K562 (cell line): ENCODE results near the gene ERP27. TPM values are rescaled to one million over a fixed set of nuclear protein-coding genes. Genes with fewer than 3 reads are reported as not detected.

Experiments used
- ATAC-seq: fragments of 200-7000 bp; cut with Tn5 transposase; 3 replicates; pipeline ENCODE4 v1.9.1; 2020; ENCODE audit warnings: moderate library complexity
- BruUV-seq: library from RNA; stranded (reverse); fragments of 400-500 nt; replicated peaks from 2 replicates; lab custom pipeline; 2021; lab: Mats Ljungman, UMichigan
- CTCF ChIA-PET: fragments of 300-600 bp; formaldehyde crosslinking; extraction: SDS; loops from one replicate; lab custom pipeline; 2021; ENCODE audit warnings: low intra/inter-chr PET ratio; lab: Yijun Ruan, JAX
- POLR2A ChIA-PET: fragments of 300-600, 350-650 bp; sonication (Branson Sonifier 250); formaldehyde crosslinking; extraction: SDS; loops from one replicate; lab custom pipeline; 2021; ENCODE audit warnings: antibody characterized with exemption, inconsistent platforms; lab: Yijun Ruan, JAX
- DNase-seq, 4 experiments: peaks; one replicate each; pipeline versions ENCODE4 v3.0.0 to v3.0.0-alpha.2; 2011 to 2018; ENCODE audit warnings: low spot score in 3 of 4, mixed read lengths in 3 of 4; ENCODE audit errors: extremely low read depth in 1 of 4
- FAIRE-seq: peaks from 2 replicates; lab custom pipeline; 2011; peaks lifted over from hg19 to GRCh38; lab: Jason Lieb, UNC
- H2AFZ ChIP-seq: 2 replicates; pipeline ENCODE4 v1.6.0; 2011; ENCODE audit warnings: low read depth, low read length, control low read depth, inconsistent platforms
- H3K27ac ChIP-seq: fragments of 200-600 bp; 3 replicates; pipeline ENCODE4 v1.8.0; 2011; ENCODE audit warnings: low read depth, mild to moderate bottlenecking, control low read depth, inconsistent platforms, low read length, moderate library complexity, mixed read lengths; ENCODE audit errors: extremely low read depth
- H3K27me3 ChIP-seq, 2 experiments: fragments of 300-600 bp in 1 of 2; 2 replicates in 1 of 2; 3 replicates in 1 of 2; pipeline versions ENCODE4 v1.6.0 to v1.8.0; 2011; ENCODE audit warnings: inconsistent platforms in 2 of 2, low read length in 2 of 2, mild to moderate bottlenecking in 1 of 2, mixed read lengths in 1 of 2, moderate library complexity in 1 of 2; ENCODE audit not compliant: control insufficient read depth in 2 of 2, insufficient read depth in 2 of 2
- H3K36me3 ChIP-seq: fragments of 300-600 bp; 3 replicates; pipeline ENCODE4 v1.8.0; 2011; ENCODE audit warnings: mild to moderate bottlenecking, low read length, inconsistent platforms; ENCODE audit not compliant: control insufficient read depth, insufficient read depth
- H3K4me1 ChIP-seq, 2 experiments: fragments of 200-600 bp in 1 of 2; replicated peaks in 1 of 2; 2 replicates in 1 of 2; 3 replicates in 1 of 2; pipeline versions ENCODE4 v1.5.1 to v1.8.0; 2011; ENCODE audit warnings: inconsistent platforms in 2 of 2, low read length in 2 of 2, mild to moderate bottlenecking in 1 of 2, mixed read lengths in 1 of 2, moderate library complexity in 1 of 2; ENCODE audit not compliant: control insufficient read depth in 2 of 2, insufficient read depth in 2 of 2
- H3K4me2 ChIP-seq: 2 replicates; pipeline ENCODE4 v1.6.1; 2011; ENCODE audit warnings: low read length, control low read depth, inconsistent platforms, mixed read lengths; ENCODE audit not compliant: insufficient read depth
- H3K4me3 ChIP-seq: fragments of 200-600 bp; sonication (generic), shearing (Covaris generic); 2 replicates; pipeline ENCODE4 v1.5.1; 2016; ENCODE audit warnings: control low read depth, inconsistent platforms
- H3K79me2 ChIP-seq: fragments of 200-600 bp; 3 replicates; pipeline ENCODE4 v1.8.0; 2011; ENCODE audit warnings: low read length, inconsistent platforms; ENCODE audit not compliant: control insufficient read depth, insufficient read depth
- H3K9ac ChIP-seq, 2 experiments: 2 replicates each; pipeline versions ENCODE4 v1.6.0 to v1.6.1; 2011; ENCODE audit warnings: low read depth in 2 of 2, low read length in 2 of 2, control low read depth in 1 of 2, inconsistent platforms in 1 of 2, mild to moderate bottlenecking in 1 of 2, mixed read lengths in 1 of 2; ENCODE audit not compliant: insufficient read depth in 1 of 2
- H3K9me1 ChIP-seq: one replicate; pipeline ENCODE4 v1.6.0; 2011; ENCODE audit warnings: inconsistent platforms, mild to moderate bottlenecking, low read length, moderate library complexity; ENCODE audit not compliant: control insufficient read depth, insufficient read depth
- H3K9me3 ChIP-seq: replicated peaks from 2 replicates; pipeline ENCODE4 v1.5.1; 2011; ENCODE audit warnings: low read depth, low read length, inconsistent platforms; ENCODE audit not compliant: control insufficient read depth, insufficient read depth
- H4K20me1 ChIP-seq: replicated peaks from 2 replicates; pipeline ENCODE4 v1.6.1; 2011; ENCODE audit warnings: low read length, inconsistent platforms, mixed read lengths; ENCODE audit not compliant: control insufficient read depth, insufficient read depth
- BDP1 ChIP-seq: IDR thresholded peaks from 3 replicates; pipeline ENCODE4 v1.6.1; 2011; ENCODE audit not compliant: insufficient read length, insufficient read depth
- RBM17 ChIP-seq: fragments of 200-400 bp; formaldehyde crosslinking; IDR thresholded peaks from 2 replicates; pipeline ENCODE4 v1.6.1; 2017; ENCODE audit warnings: low read depth, mild to moderate bottlenecking, low read length, borderline replicate concordance
- TCFL5 ChIP-seq: fragments of 250-450 bp; sonication (Bioruptor Pico); conservative IDR thresholded peaks from 2 replicates; pipeline ENCODE4 v1.6.1; 2021; ENCODE audit warnings: mild to moderate bottlenecking, moderate library complexity, matching md5 sums
- WGBS: fragments of 100-300 bp; shearing (Covaris generic); methylation state at CpG from one replicate; pipeline ENCODE4 v1.1.6; 2016; ENCODE audit warnings: low coverage, mixed read lengths; ENCODE audit not compliant: insufficient coverage; ENCODE audit errors: missing lambda C conversion rate; 5-methylcytosine and 5-hydroxymethylcytosine counted together
- in situ Hi-C: fragments of 300-500 bp; cut with MboI; formaldehyde crosslinking; loops from 4 replicates; pipeline ENCODE4 v1.15.0; 2018; ENCODE audit warnings: inconsistent platforms, mixed read lengths
- intact Hi-C: fragments of 100-400 bp; cut with micrococcal nuclease; formaldehyde crosslinking; loops from 2 replicates; pipeline ENCODE4 v1.14.2; 2022
- polyA plus RNA-seq, 8 experiments: library from polyadenylated mRNA; depleted of rRNA in 4 of 8; stranded (reverse) in 5 of 8; unstranded in 3 of 8; fragments of >200 nt; fragmentation: Nextera tagmentation in 2 of 8; fragmentation: Illumina TruSeq in 1 of 8; extraction: Ambion mirVana in 2 of 8; extraction: Trizol in 1 of 8; gene quantifications; 2 replicates each; pipeline versions ENCODE4 v1.2.1 to v1.2.3, GENCODE V29; 2011 to 2014; ENCODE audit warnings: inconsistent platforms in 1 of 8, missing spikeins in 1 of 8
- total RNA-seq, 7 experiments: library from RNA; depleted of rRNA in 6 of 7; stranded (reverse); fragments of >200 nt in 6 of 7; fragmentation: Illumina TruSeq in 2 of 7; extraction: Trizol in 2 of 7; gene quantifications; 2 replicates each; pipeline versions ENCODE4 v1.2.1 to v1.2.3, GENCODE V29; 2011 to 2021; ENCODE audit warnings: low replicate concordance in 1 of 7
- TF ChIP-seq, protein P1 (sequence below): fragments of 450-650 bp; formaldehyde crosslinking; IDR thresholded peaks from 2 replicates; pipeline ENCODE4 v1.4.0; 2020; ENCODE audit warnings: mild to moderate bottlenecking, moderate library complexity
- TF ChIP-seq, protein P2 (sequence below): fragments of 200-600 bp; sonication (generic); IDR thresholded peaks from one replicate; pipeline ENCODE4 v1.6.1; 2012; ENCODE audit warnings: mild to moderate bottlenecking, low read depth, low read length, inconsistent platforms

The ERP27 gene
- total and polyA plus RNA-seq, 9 of the 15 experiments (the other 6 are each of a cell fraction or from before 2014, with no cell fraction given) = 0.07 to 0.27 (median 0.11) TPM; not detected in 6

DNA sequence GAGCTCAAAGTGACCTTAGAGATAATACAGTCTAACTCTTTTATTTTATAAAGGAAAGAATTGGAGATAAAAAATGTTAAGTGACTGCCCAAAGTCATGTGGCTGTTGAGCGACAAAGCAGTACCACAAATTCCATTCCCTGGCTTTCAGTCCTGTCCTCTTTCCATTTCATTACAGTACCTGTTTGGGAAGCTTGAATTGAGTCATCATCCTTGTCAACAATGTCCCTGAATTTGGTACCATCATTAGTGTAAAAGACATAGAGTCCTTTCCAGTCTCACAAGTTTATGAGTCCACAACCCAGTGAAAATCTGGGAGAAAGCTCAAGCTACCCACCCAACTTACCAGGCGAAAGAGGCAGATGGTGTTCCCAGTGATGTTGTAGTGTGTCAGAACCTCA lies 3.8 kb downstream of the ERP27 start (continued):
- TF ChIP-seq, protein P1, sequence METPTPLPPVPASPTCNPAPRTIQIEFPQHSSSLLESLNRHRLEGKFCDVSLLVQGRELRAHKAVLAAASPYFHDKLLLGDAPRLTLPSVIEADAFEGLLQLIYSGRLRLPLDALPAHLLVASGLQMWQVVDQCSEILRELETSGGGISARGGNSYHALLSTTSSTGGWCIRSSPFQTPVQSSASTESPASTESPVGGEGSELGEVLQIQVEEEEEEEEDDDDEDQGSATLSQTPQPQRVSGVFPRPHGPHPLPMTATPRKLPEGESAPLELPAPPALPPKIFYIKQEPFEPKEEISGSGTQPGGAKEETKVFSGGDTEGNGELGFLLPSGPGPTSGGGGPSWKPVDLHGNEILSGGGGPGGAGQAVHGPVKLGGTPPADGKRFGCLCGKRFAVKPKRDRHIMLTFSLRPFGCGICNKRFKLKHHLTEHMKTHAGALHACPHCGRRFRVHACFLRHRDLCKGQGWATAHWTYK (CRISPR knock-in tag) = no peak

DNA sequence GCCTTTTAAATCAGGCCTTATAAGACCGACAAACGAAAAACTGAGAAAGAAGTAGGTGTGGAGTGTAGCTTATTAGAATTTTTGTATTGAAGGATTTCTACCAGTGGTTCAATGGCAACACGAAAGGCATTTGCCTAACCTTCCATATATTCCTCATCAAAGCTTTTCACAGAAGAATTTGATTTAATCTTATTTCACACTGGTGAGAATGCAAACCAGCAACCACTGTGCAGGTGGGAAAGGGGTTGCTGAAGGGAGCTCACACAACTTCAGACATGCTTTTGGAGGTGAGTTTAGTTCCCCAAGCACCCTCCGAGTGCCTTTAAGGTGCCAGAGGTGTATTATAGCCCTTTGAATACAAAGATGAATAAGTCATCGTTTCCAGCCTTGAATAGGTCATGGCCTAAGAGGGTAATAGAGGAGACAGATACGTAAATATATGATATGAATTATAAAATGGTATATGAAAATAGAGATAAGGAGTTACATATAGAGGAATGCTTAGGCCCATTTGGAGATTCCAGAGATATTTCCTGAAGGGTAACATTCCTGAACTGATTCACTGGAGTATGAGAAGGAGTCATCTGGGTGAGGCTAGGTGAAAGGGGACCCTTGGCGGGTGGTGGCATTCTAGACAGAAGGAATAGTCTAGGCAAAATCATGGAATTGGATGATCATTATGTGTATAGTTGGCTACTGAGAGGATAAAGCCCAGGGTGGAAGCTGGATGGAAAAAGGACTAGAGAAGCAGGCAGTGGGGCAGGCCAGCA lies 6.4 kb downstream of the ERP27 start:
- BruUV-seq = no TSS peak
- no peak for ATAC-seq
- H2AFZ ChIP-seq = no peak overlapping the region
- ChIA-PET POLR2A (no interaction called here), CTCF (no interaction called here)
- no peaks in the 10 kb centered on the region for H3K36me3 ChIP-seq
- in situ Hi-C loops (no loop called here), intact Hi-C loops (no loop called here)
- no peak overlapping the region for H3K27ac ChIP-seq
- H3K9ac ChIP-seq = no peak overlapping the region
- 9% methylated on average over 7 of the region's 7 CpGs for WGBS
- no peak for FAIRE-seq
- H3K27me3 ChIP-seq = no peaks in the 10 kb centered on the region
- no peak overlapping the region for H3K4me3 ChIP-seq
- H3K4me2 ChIP-seq = no peak overlapping the region
- H4K20me1 ChIP-seq = no peaks in the 10 kb centered on the region
- no peaks in the 10 kb centered on the region for H3K9me3 ChIP-seq
- no peaks in the 10 kb centered on the region; a peak in 1 of 5 replicates for H3K4me1 ChIP-seq
- no peak for DNase-seq
- no peaks in the 10 kb centered on the region for H3K9me1 ChIP-seq
- no peaks in the 10 kb centered on the region for H3K79me2 ChIP-seq
- TF ChIP-seq RBM17 (no peak), BDP1 (no peak), TCFL5 (no peak)
- TF ChIP-seq, protein P2, sequence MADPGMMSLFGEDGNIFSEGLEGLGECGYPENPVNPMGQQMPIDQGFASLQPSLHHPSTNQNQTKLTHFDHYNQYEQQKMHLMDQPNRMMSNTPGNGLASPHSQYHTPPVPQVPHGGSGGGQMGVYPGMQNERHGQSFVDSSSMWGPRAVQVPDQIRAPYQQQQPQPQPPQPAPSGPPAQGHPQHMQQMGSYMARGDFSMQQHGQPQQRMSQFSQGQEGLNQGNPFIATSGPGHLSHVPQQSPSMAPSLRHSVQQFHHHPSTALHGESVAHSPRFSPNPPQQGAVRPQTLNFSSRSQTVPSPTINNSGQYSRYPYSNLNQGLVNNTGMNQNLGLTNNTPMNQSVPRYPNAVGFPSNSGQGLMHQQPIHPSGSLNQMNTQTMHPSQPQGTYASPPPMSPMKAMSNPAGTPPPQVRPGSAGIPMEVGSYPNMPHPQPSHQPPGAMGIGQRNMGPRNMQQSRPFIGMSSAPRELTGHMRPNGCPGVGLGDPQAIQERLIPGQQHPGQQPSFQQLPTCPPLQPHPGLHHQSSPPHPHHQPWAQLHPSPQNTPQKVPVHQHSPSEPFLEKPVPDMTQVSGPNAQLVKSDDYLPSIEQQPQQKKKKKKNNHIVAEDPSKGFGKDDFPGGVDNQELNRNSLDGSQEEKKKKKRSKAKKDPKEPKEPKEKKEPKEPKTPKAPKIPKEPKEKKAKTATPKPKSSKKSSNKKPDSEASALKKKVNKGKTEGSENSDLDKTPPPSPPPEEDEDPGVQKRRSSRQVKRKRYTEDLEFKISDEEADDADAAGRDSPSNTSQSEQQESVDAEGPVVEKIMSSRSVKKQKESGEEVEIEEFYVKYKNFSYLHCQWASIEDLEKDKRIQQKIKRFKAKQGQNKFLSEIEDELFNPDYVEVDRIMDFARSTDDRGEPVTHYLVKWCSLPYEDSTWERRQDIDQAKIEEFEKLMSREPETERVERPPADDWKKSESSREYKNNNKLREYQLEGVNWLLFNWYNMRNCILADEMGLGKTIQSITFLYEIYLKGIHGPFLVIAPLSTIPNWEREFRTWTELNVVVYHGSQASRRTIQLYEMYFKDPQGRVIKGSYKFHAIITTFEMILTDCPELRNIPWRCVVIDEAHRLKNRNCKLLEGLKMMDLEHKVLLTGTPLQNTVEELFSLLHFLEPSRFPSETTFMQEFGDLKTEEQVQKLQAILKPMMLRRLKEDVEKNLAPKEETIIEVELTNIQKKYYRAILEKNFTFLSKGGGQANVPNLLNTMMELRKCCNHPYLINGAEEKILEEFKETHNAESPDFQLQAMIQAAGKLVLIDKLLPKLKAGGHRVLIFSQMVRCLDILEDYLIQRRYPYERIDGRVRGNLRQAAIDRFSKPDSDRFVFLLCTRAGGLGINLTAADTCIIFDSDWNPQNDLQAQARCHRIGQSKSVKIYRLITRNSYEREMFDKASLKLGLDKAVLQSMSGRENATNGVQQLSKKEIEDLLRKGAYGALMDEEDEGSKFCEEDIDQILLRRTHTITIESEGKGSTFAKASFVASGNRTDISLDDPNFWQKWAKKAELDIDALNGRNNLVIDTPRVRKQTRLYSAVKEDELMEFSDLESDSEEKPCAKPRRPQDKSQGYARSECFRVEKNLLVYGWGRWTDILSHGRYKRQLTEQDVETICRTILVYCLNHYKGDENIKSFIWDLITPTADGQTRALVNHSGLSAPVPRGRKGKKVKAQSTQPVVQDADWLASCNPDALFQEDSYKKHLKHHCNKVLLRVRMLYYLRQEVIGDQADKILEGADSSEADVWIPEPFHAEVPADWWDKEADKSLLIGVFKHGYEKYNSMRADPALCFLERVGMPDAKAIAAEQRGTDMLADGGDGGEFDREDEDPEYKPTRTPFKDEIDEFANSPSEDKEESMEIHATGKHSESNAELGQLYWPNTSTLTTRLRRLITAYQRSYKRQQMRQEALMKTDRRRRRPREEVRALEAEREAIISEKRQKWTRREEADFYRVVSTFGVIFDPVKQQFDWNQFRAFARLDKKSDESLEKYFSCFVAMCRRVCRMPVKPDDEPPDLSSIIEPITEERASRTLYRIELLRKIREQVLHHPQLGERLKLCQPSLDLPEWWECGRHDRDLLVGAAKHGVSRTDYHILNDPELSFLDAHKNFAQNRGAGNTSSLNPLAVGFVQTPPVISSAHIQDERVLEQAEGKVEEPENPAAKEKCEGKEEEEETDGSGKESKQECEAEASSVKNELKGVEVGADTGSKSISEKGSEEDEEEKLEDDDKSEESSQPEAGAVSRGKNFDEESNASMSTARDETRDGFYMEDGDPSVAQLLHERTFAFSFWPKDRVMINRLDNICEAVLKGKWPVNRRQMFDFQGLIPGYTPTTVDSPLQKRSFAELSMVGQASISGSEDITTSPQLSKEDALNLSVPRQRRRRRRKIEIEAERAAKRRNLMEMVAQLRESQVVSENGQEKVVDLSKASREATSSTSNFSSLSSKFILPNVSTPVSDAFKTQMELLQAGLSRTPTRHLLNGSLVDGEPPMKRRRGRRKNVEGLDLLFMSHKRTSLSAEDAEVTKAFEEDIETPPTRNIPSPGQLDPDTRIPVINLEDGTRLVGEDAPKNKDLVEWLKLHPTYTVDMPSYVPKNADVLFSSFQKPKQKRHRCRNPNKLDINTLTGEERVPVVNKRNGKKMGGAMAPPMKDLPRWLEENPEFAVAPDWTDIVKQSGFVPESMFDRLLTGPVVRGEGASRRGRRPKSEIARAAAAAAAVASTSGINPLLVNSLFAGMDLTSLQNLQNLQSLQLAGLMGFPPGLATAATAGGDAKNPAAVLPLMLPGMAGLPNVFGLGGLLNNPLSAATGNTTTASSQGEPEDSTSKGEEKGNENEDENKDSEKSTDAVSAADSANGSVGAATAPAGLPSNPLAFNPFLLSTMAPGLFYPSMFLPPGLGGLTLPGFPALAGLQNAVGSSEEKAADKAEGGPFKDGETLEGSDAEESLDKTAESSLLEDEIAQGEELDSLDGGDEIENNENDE = no peak
